WTC11 (cell line): Measurements from ENCODE around the gene C1orf56. TPM values are rescaled to one million over a fixed set of nuclear protein-coding genes. Genes with fewer than 3 reads are reported as not detected.
A peak's percentile ranks its signal among the peaks of the same experiment; 100 is the strongest.

Source experiments
- ATAC-seq: fragments of 200-7000 bp; cut with Tn5 transposase; 2 replicates; pipeline ENCODE4 v1.10.0; 2021; ENCODE audit warnings: mild to moderate bottlenecking, moderate library complexity
- CTCF ChIA-PET: fragments of 300-600 bp; sonication (Branson Sonifier 250); formaldehyde crosslinking; loops from one replicate; lab custom pipeline; 2021; ENCODE audit warnings: antibody characterized with exemption; lab: Charles Lee
- POLR2A ChIA-PET: fragments of 350-600 bp; sonication (Branson Sonifier 250); formaldehyde crosslinking; loops from one replicate; lab custom pipeline; 2021; ENCODE audit warnings: antibody characterized with exemption; lab: Charles Lee
- DNase-seq: peaks from one replicate; pipeline ENCODE4 v3.0.0; 2021; ENCODE audit warnings: low spot score
- H3K27ac Mint-ChIP-seq: 2 replicates; pipeline ENCODE4 v1.8.0; 2021; ENCODE audit warnings: mixed read lengths
- H3K27me3 Mint-ChIP-seq: 2 replicates; pipeline ENCODE4 v1.8.0; 2021; ENCODE audit warnings: low read depth, mild to moderate bottlenecking, moderate library complexity, mixed read lengths
- H3K36me3 Mint-ChIP-seq: 2 replicates; pipeline ENCODE4 v1.8.0; 2021; ENCODE audit warnings: mixed read lengths
- H3K4me1 Mint-ChIP-seq: 2 replicates; pipeline ENCODE4 v1.8.0; 2022; ENCODE audit warnings: mixed read lengths
- H3K4me3 Mint-ChIP-seq: 2 replicates; pipeline ENCODE4 v1.8.0; 2021; ENCODE audit warnings: mild to moderate bottlenecking, moderate library complexity, mixed read lengths
- H3K9me3 Mint-ChIP-seq: 2 replicates; pipeline ENCODE4 v1.8.0; 2021; ENCODE audit warnings: mixed read lengths
- CDX4 ChIP-seq: fragments of 250-450 bp; sonication (Bioruptor Pico); IDR thresholded peaks from 2 replicates; pipeline ENCODE4 v1.9.0; 2021; ENCODE audit warnings: moderate library complexity, mild to moderate bottlenecking, inconsistent platforms, borderline replicate concordance
- CTCF ChIP-seq: fragments of 200-600 bp; IDR thresholded peaks from 2 replicates; pipeline ENCODE4 v1.8.0; 2022; ENCODE audit warnings: antibody characterized with exemption
- ELF4 ChIP-seq: sonication (generic); formaldehyde crosslinking; IDR thresholded peaks from 2 replicates; pipeline ENCODE4 v1.8.1; 2022; ENCODE audit warnings: low read depth, mild to moderate bottlenecking, moderate library complexity, missing genetic modification reagents
- FOXK1 ChIP-seq: sonication (generic); formaldehyde crosslinking; IDR thresholded peaks from 2 replicates; pipeline ENCODE4 v1.8.0; 2022; ENCODE audit warnings: mild to moderate bottlenecking, moderate library complexity, missing genetic modification reagents
- GTF2I ChIP-seq: fragments of 250-450 bp; sonication (Bioruptor Pico); conservative IDR thresholded peaks from 2 replicates; pipeline ENCODE4 v1.4.0; 2021; ENCODE audit warnings: mild to moderate bottlenecking
- IRF2 ChIP-seq: sonication (generic); formaldehyde crosslinking; IDR thresholded peaks from 2 replicates; pipeline ENCODE4 v1.8.0; 2022; ENCODE audit warnings: low read depth, missing genetic modification reagents, borderline replicate concordance
- OVOL2 ChIP-seq: fragments of 250-450 bp; sonication (Bioruptor Pico); IDR thresholded peaks from 2 replicates; pipeline ENCODE4 v1.9.0; 2021; ENCODE audit warnings: mild to moderate bottlenecking, borderline replicate concordance
- RORB ChIP-seq: fragments of 250-450 bp; sonication (Bioruptor Pico); IDR thresholded peaks from 2 replicates; pipeline ENCODE4 v1.9.0; 2021; ENCODE audit warnings: mild to moderate bottlenecking
- SMAD3 ChIP-seq: sonication (generic); formaldehyde crosslinking; IDR thresholded peaks from 2 replicates; pipeline ENCODE4 v1.8.0; 2022; ENCODE audit warnings: missing genetic modification reagents, mild to moderate bottlenecking, borderline replicate concordance
- SMAD4 ChIP-seq: sonication (generic); formaldehyde crosslinking; IDR thresholded peaks from 2 replicates; pipeline ENCODE4 v1.8.0; 2022; ENCODE audit warnings: mild to moderate bottlenecking, missing genetic modification reagents
- SP1 ChIP-seq: sonication (generic); formaldehyde crosslinking; conservative IDR thresholded peaks from 2 replicates; pipeline ENCODE4 v1.8.1; 2022; ENCODE audit warnings: missing genetic modification reagents
- TEAD4 ChIP-seq: sonication (generic); formaldehyde crosslinking; IDR thresholded peaks from 2 replicates; pipeline ENCODE4 v1.8.0; 2022; ENCODE audit warnings: mild to moderate bottlenecking, missing genetic modification reagents
- ZNF121 ChIP-seq: sonication (generic); formaldehyde crosslinking; IDR thresholded peaks from 2 replicates; pipeline ENCODE4 v1.8.0; 2023; ENCODE audit warnings: missing genetic modification reagents
- ZNF138 ChIP-seq: sonication (generic); formaldehyde crosslinking; conservative IDR thresholded peaks from 2 replicates; pipeline ENCODE4 v1.8.1; 2022; ENCODE audit warnings: mild to moderate bottlenecking, moderate library complexity, missing genetic modification reagents
- ZNF263 ChIP-seq: sonication (generic); formaldehyde crosslinking; IDR thresholded peaks from 2 replicates; pipeline ENCODE4 v1.8.1; 2022; ENCODE audit warnings: low read depth, mild to moderate bottlenecking, moderate library complexity, missing genetic modification reagents
- total RNA-seq: library from RNA; stranded (reverse); gene quantifications from 3 replicates; pipeline ENCODE4 v1.2.3, GENCODE V29; 2021
- TF ChIP-seq, protein P1 (sequence below): sonication (generic); formaldehyde crosslinking; IDR thresholded peaks from 2 replicates; pipeline ENCODE4 v1.8.0; 2022; ENCODE audit warnings: mild to moderate bottlenecking, missing genetic modification reagents
- TF ChIP-seq, protein P2 (sequence below): sonication (generic); formaldehyde crosslinking; IDR thresholded peaks from 2 replicates; pipeline ENCODE4 v1.8.1; 2023; ENCODE audit warnings: mild to moderate bottlenecking, moderate library complexity, missing genetic modification reagents
- TF ChIP-seq, protein P3 (sequence below): sonication (generic); formaldehyde crosslinking; IDR thresholded peaks from 2 replicates; pipeline ENCODE4 v1.8.0; 2022; ENCODE audit warnings: mild to moderate bottlenecking, missing genetic modification reagents
- TF ChIP-seq, protein P4 (sequence below): sonication (generic); formaldehyde crosslinking; IDR thresholded peaks from 2 replicates; pipeline ENCODE4 v1.8.1; 2023; ENCODE audit warnings: mild to moderate bottlenecking, missing genetic modification reagents, borderline replicate concordance
- TF ChIP-seq, protein P5 (sequence below): sonication (generic); formaldehyde crosslinking; IDR thresholded peaks from 2 replicates; pipeline ENCODE4 v1.8.0; 2023; ENCODE audit warnings: mild to moderate bottlenecking, missing genetic modification reagents

Gene C1orf56
- total RNA-seq, 1 experiment from 2014 or later: 2.9 TPM

- ATAC-seq: no peak
- Mint-ChIP-seq H3K9me3 (no peaks in the 10 kb centered on the region), H3K4me3 (peak overlapping the region; percentile 96), H3K27me3 (no peaks in the 10 kb centered on the region), H3K36me3 (peaks cover 28% of the 10 kb centered on the region), H3K4me1 (peaks cover 17% of the 10 kb centered on the region), H3K27ac (no peak overlapping the region)
- CTCF ChIA-PET: interaction anchor here (0.6 to 3.7 kb wide), 5 partner anchors 11 to 252 kb away, joined by 3 to 43 read pairs (median 4); partner anchors contain the start of genes CDC42SE1, MINDY1 and MLLT11
- no peak for DNase-seq
- TF ChIP-seq FOXK1 (CRISPR knock-in tag) (no peak), ZNF121 (CRISPR knock-in tag) (peak; percentile 92)
- POLR2A ChIA-PET: interaction anchor here (0.7 to 1.5 kb wide), 2 partner anchors 58 to 82 kb away, joined by 3 read pairs; no protein-coding TSS in a partner anchor
Measured at GRCh38 chr1:151049458-151049857, 1.9 kb downstream of the C1orf56 start.

- ChIA-PET CTCF (interaction anchor here (0.6 to 3.7 kb wide), 4 partner anchors 10 to 44 kb away, joined by 3 to 43 read pairs (median 12); partner anchors contain the start of genes CDC42SE1, MINDY1 and MLLT11), POLR2A (interaction anchor here (1.5 kb wide), 1 partner anchor 81 kb away, joined by 3 read pairs; no protein-coding TSS in a partner anchor)
- Mint-ChIP-seq H3K27ac (0 out of 2 replicates have a peak overlapping the region, but pooled peaks have one; percentile 57), H3K4me1 (peaks cover 17% of the 10 kb centered on the region), H3K9me3 (no peaks in the 10 kb centered on the region), H3K27me3 (no peaks in the 10 kb centered on the region), H3K4me3 (no peak overlapping the region), H3K36me3 (peaks cover 35% of the 10 kb centered on the region)
- DNase-seq (no peak), ATAC-seq (no peak)
- TF ChIP-seq ELF4 (CRISPR knock-in tag) (no peak), ZNF121 (CRISPR knock-in tag) (no peak), RORB (CRISPR knock-in tag) (no peak), SMAD3 (CRISPR knock-in tag) (no peak), CTCF (no peak), CDX4 (CRISPR knock-in tag) (no peak), ZNF138 (no peak), SP1 (CRISPR knock-in tag) (no peak), ZNF263 (CRISPR knock-in tag) (no peak), IRF2 (CRISPR knock-in tag) (no peak), TEAD4 (CRISPR knock-in tag) (no peak), GTF2I (CRISPR knock-in tag) (no peak), OVOL2 (CRISPR knock-in tag) (no peak), SMAD4 (CRISPR knock-in tag) (no peak)
- TF ChIP-seq, protein P1, sequence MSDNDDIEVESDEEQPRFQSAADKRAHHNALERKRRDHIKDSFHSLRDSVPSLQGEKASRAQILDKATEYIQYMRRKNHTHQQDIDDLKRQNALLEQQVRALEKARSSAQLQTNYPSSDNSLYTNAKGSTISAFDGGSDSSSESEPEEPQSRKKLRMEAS: no peak
- TF ChIP-seq, protein P2, sequence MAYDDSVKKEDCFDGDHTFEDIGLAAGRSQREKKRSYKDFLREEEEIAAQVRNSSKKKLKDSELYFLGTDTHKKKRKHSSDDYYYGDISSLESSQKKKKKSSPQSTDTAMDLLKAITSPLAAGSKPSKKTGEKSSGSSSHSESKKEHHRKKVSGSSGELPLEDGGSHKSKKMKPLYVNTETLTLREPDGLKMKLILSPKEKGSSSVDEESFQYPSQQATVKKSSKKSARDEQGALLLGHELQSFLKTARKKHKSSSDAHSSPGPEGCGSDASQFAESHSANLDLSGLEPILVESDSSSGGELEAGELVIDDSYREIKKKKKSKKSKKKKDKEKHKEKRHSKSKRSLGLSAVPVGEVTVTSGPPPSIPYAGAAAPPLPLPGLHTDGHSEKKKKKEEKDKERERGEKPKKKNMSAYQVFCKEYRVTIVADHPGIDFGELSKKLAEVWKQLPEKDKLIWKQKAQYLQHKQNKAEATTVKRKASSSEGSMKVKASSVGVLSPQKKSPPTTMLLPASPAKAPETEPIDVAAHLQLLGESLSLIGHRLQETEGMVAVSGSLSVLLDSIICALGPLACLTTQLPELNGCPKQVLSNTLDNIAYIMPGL (CRISPR knock-in tag): no peak
- TF ChIP-seq, protein P3, sequence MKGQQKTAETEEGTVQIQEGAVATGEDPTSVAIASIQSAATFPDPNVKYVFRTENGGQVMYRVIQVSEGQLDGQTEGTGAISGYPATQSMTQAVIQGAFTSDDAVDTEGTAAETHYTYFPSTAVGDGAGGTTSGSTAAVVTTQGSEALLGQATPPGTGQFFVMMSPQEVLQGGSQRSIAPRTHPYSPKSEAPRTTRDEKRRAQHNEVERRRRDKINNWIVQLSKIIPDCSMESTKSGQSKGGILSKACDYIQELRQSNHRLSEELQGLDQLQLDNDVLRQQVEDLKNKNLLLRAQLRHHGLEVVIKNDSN: no peak
- TF ChIP-seq, protein P4, sequence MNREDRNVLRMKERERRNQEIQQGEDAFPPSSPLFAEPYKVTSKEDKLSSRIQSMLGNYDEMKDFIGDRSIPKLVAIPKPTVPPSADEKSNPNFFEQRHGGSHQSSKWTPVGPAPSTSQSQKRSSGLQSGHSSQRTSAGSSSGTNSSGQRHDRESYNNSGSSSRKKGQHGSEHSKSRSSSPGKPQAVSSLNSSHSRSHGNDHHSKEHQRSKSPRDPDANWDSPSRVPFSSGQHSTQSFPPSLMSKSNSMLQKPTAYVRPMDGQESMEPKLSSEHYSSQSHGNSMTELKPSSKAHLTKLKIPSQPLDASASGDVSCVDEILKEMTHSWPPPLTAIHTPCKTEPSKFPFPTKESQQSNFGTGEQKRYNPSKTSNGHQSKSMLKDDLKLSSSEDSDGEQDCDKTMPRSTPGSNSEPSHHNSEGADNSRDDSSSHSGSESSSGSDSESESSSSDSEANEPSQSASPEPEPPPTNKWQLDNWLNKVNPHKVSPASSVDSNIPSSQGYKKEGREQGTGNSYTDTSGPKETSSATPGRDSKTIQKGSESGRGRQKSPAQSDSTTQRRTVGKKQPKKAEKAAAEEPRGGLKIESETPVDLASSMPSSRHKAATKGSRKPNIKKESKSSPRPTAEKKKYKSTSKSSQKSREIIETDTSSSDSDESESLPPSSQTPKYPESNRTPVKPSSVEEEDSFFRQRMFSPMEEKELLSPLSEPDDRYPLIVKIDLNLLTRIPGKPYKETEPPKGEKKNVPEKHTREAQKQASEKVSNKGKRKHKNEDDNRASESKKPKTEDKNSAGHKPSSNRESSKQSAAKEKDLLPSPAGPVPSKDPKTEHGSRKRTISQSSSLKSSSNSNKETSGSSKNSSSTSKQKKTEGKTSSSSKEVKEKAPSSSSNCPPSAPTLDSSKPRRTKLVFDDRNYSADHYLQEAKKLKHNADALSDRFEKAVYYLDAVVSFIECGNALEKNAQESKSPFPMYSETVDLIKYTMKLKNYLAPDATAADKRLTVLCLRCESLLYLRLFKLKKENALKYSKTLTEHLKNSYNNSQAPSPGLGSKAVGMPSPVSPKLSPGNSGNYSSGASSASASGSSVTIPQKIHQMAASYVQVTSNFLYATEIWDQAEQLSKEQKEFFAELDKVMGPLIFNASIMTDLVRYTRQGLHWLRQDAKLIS: no peak
- TF ChIP-seq, protein P5, sequence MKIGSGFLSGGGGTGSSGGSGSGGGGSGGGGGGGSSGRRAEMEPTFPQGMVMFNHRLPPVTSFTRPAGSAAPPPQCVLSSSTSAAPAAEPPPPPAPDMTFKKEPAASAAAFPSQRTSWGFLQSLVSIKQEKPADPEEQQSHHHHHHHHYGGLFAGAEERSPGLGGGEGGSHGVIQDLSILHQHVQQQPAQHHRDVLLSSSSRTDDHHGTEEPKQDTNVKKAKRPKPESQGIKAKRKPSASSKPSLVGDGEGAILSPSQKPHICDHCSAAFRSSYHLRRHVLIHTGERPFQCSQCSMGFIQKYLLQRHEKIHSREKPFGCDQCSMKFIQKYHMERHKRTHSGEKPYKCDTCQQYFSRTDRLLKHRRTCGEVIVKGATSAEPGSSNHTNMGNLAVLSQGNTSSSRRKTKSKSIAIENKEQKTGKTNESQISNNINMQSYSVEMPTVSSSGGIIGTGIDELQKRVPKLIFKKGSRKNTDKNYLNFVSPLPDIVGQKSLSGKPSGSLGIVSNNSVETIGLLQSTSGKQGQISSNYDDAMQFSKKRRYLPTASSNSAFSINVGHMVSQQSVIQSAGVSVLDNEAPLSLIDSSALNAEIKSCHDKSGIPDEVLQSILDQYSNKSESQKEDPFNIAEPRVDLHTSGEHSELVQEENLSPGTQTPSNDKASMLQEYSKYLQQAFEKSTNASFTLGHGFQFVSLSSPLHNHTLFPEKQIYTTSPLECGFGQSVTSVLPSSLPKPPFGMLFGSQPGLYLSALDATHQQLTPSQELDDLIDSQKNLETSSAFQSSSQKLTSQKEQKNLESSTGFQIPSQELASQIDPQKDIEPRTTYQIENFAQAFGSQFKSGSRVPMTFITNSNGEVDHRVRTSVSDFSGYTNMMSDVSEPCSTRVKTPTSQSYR (CRISPR knock-in tag): no peak
Measured at GRCh38 chr1:151050051-151050688, 2.6 kb downstream of the C1orf56 start.
